Ovary (tissue), 9 donors: ENCODE results near the gene OVOL1. TPM values are rescaled to one million over a fixed set of nuclear protein-coding genes. Genes with fewer than 3 reads are reported as not detected.
A peak's percentile ranks its signal among the peaks of the same experiment; 100 is the strongest.

Experiments
- DNase-seq, 5 donors: peaks; one replicate each; pipeline ENCODE4 v3.0.0-alpha.2; 2019 to 2020
- H3K27ac ChIP-seq, 2 donors: fragments of 200-600 bp; one replicate each; pipeline versions ENCODE4 v1.5.1 to v1.8.0; 2019 to 2022
- H3K27me3 ChIP-seq: fragments of 200-600 bp; one replicate; pipeline ENCODE4 v1.8.0; 2022
- H3K36me3 ChIP-seq: fragments of 200-600 bp; sonication (generic); one replicate; pipeline ENCODE4 v1.5.1; 2019
- H3K4me1 ChIP-seq: one replicate; pipeline ENCODE4 v1.8.1; 2013; ENCODE audit warnings: mild to moderate bottlenecking, moderate library complexity; ENCODE audit not compliant: insufficient read depth
- H3K4me3 ChIP-seq: fragments of 200-600 bp; sonication (generic); one replicate; pipeline ENCODE4 v1.5.1; 2017
- H3K9me3 ChIP-seq, 2 donors: fragments of 200-600 bp in 1 of 2; sonication (generic) in 1 of 2; one replicate each; pipeline versions ENCODE4 v1.5.1 to v1.8.1; 2013 to 2019; ENCODE audit warnings: mild to moderate bottlenecking in 1 of 2, moderate library complexity in 1 of 2
- CTCF ChIP-seq, 3 donors: fragments of 450-650 bp in 2 of 3; fragments of 200-600 bp in 1 of 3; IDR thresholded peaks; one replicate each; pipeline versions ENCODE4 v1.5.1 to v1.8.0; 2016 to 2022; ENCODE audit warnings: antibody characterized with exemption in 3 of 3, mild to moderate bottlenecking in 1 of 3
- EP300 ChIP-seq: sonication (generic); formaldehyde crosslinking; IDR thresholded peaks from one replicate; pipeline ENCODE4 v1.6.1; 2017; ENCODE audit warnings: antibody characterized with exemption
- POLR2A ChIP-seq: fragments of 450-650 bp; IDR thresholded peaks from one replicate; pipeline ENCODE4 v1.6.1; 2017; ENCODE audit warnings: antibody characterized with exemption, mild to moderate bottlenecking, moderate library complexity
- WGBS, 3 donors: extraction: QIAGEN DNeasy Blood & Tissue Kit in 1 of 3; methylation state at CpG; one replicate each; pipeline versions ENCODE4 v1.1.5 to v1.1.7; 2013 to 2017; 5-methylcytosine and 5-hydroxymethylcytosine counted together
- intact Hi-C, 4 donors: fragments of 100-400 bp; cut with DNase I; formaldehyde crosslinking; loops; one replicate each; pipeline versions ENCODE4 v1.11.0 to v1.15.1; 2022 to 2023
- polyA plus RNA-seq, 2 donors: library from polyadenylated mRNA; stranded (reverse); fragments of 200-250 nt in 1 of 2; fragments of 350-450 nt in 1 of 2; fragmentation: Illumina TruSeq in 1 of 2; extraction: RNeasy Lipid Tissue Mini Kit (QIAGEN cat#74804) in 1 of 2; gene quantifications; one replicate each; pipeline ENCODE4 v1.2.3, GENCODE V29; 2013 to 2014
- total RNA-seq, 7 donors: library from RNA; depleted of rRNA in 2 of 7; stranded (reverse); fragments of >200 nt in 2 of 7; fragmentation: NEBNext Ultra II Directional in 3 of 7; extraction: Animal tissue kit (Norgen Biotek cat#: 25700) in 3 of 7; gene quantifications; one replicate each; pipeline versions ENCODE4 v1.1.0 to v1.2.4, GENCODE V29; 2016 to 2023
- donor health status: DM: no; HTN: no; CAD: no; lungs with moderate emphysema.
- donor health status: DM: no; HTN: no; CAD: no.
- donor health status: Bipolar disorder and iron deficiency.
- donor health status: DM: yes; HTN: yes; CAD: no.
- donor health status: DM: no; HTN: no; CAD: no.
- donor health status: DM: yes; HTN: yes; CAD: no.

OVOL1 gene
- total and polyA plus RNA-seq, 9 donors, result 0.24 to 3.6 (median 0.31) TPM; not detected in 6

GRCh38 chr11:65778901-65779668 lies 7.8 kb upstream of the OVOL1 start:
- Histone ChIP-seq H3K4me1 (peaks cover 9% of the 10 kb centered on the region), H3K4me3 (no peak overlapping the region)
- no peak for DNase-seq

GRCh38 chr11:65779669-65779918 lies 7.3 kb upstream of the OVOL1 start:
- 72 to 86% (median 84%) methylated on average over 12 of the region's 12 CpGs for WGBS, 3 donors
- Histone ChIP-seq H3K4me3 (peak overlapping the region; percentile 56), H3K4me1 (peaks cover 9% of the 10 kb centered on the region), H3K27me3 (no peaks in the 10 kb centered on the region), H3K36me3 (no peaks in the 10 kb centered on the region), H3K9me3 (no peaks in the 10 kb centered on the region), H3K27ac (no peak overlapping the region)
- peak in 1 of 5 donors; percentile 31 for DNase-seq
- TF ChIP-seq EP300 (no peak), CTCF (IDR thresholded peaks at IDR 0.05) (no peak), POLR2A (no peak)
- intact Hi-C loops, result loop anchor here in 1 of 4 donors (5.0 kb wide), 1 partner anchor 33 kb away; no protein-coding TSS in a partner anchor

More at GRCh38 chr11:65778901-65779668, 7.8 kb upstream of the OVOL1 start:
- Histone ChIP-seq H3K36me3 (no peaks in the 10 kb centered on the region), H3K27me3 (no peaks in the 10 kb centered on the region), H3K9me3 (no peaks in the 10 kb centered on the region), H3K27ac (no peak overlapping the region)
- intact Hi-C loops, result loop anchor here in 1 of 4 donors (5.0 kb wide), 1 partner anchor 33 kb away; no protein-coding TSS in a partner anchor
- TF ChIP-seq POLR2A (no peak), EP300 (no peak), CTCF (IDR thresholded peaks at IDR 0.05) (no peak)
- WGBS, 3 donors, result 95 to 97% (median 95%) methylated on average over 22 to 25 of the region's 25 CpGs

GRCh38 chr11:65779919-65780769 lies 6.7 kb upstream of the OVOL1 start:
- DNase-seq, result peak; percentile 47 to 77 (median 62)
- H3K27me3 ChIP-seq, result no peaks in the 10 kb centered on the region
- no peaks in the 10 kb centered on the region for H3K9me3 ChIP-seq
- intact Hi-C loops, result loop anchor here in 2 of 4 donors (1.0 to 5.0 kb wide), 2 partner anchors 32 to 38 kb away; no protein-coding TSS in a partner anchor
- peak overlapping the region; percentile 56 for H3K4me3 ChIP-seq
- no peak overlapping the region for H3K27ac ChIP-seq
- peaks cover 9% of the 10 kb centered on the region for H3K4me1 ChIP-seq
- TF ChIP-seq CTCF (IDR thresholded peaks at IDR 0.05) (peak in 2 of 3 donors; percentile 65 to 77), EP300 (no peak), POLR2A (no peak)
- H3K36me3 ChIP-seq, result no peaks in the 10 kb centered on the region
- 2 to 6% (median 4%) methylated on average over 52 to 76 of the region's 76 CpGs for WGBS, 3 donors

GRCh38 chr11:65780770-65781151 lies 6.1 kb upstream of the OVOL1 start, which contains the start of gene AP5B1:
AP5B1 (minus strand) TSS chr11:65780976; CDS start chr11:65780591, 385 bp downstream.
- no peak for TF ChIP-seq EP300
- no peak for TF ChIP-seq POLR2A
- no peak for TF ChIP-seq CTCF (IDR thresholded peaks at IDR 0.05)
- intact Hi-C loops, result loop anchor here in 1 of 4 donors (1.0 kb wide), 1 partner anchor 38 kb away; no protein-coding TSS in a partner anchor
- Histone ChIP-seq H3K27me3 (no peaks in the 10 kb centered on the region), H3K36me3 (no peaks in the 10 kb centered on the region), H3K4me3 (peak within 1 kb of the TSS; percentile 56), H3K9me3 (no peaks in the 10 kb centered on the region), H3K4me1 (peaks cover 9% of the 10 kb centered on the region), H3K27ac (peak within 1 kb of the TSS; percentile 4 to 41)
- WGBS, 3 donors, result 0 to 2% methylated on average over 11 to 58 of the region's 59 CpGs; no CpG with 5 or more reads in 1 of the 3 donors
- peak; percentile 48 to 70 (median 61) for DNase-seq
